ENCODE measurements around the gene PAPLN.

DNA sequence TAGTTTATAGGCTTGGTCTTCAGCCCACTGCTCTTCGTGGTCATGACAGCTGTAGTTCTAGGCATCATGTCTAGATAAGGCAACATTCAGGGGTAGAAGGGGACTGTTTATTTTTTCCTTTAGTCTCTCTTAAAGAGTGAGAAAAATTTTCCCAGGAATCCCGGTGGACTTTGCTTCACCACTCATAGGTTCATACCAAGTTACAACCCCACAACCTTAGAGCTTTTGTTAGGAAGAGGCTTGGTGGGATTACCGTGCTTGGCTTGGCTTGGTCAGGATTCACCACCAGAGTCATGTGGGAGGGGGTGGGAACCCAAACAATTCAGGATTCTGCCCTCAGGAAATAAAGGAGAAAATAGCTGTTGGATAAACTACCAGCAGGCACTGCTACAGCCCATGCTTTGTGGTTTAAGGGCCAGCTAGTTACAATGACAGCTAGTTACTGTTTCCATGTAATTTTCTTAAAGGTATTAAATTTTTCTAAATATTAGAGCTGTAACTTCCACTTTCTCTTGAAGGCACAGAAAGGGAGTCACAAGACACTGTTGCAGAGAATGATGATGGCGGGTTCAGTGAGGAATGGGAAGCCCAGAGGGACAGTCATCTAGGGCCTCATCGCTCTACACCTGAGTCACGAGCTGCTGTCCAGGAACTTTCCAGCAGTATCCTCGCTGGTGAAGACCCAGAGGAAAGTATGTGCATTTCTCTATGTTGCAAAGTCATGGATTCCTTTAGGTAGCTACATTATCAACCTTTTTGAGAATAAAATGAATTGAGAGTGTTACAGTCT lies 25.9 kb upstream of the PAPLN start:
- TF ChIP-seq, protein P1, sequence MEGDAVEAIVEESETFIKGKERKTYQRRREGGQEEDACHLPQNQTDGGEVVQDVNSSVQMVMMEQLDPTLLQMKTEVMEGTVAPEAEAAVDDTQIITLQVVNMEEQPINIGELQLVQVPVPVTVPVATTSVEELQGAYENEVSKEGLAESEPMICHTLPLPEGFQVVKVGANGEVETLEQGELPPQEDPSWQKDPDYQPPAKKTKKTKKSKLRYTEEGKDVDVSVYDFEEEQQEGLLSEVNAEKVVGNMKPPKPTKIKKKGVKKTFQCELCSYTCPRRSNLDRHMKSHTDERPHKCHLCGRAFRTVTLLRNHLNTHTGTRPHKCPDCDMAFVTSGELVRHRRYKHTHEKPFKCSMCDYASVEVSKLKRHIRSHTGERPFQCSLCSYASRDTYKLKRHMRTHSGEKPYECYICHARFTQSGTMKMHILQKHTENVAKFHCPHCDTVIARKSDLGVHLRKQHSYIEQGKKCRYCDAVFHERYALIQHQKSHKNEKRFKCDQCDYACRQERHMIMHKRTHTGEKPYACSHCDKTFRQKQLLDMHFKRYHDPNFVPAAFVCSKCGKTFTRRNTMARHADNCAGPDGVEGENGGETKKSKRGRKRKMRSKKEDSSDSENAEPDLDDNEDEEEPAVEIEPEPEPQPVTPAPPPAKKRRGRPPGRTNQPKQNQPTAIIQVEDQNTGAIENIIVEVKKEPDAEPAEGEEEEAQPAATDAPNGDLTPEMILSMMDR (conservative IDR thresholded peaks at IDR 0.05; ENCODE audit: low read depth, low read length), result no peak
- no peak for TF ChIP-seq EZH2 (IDR thresholded peaks at IDR 0.05; ENCODE audit: borderline replicate concordance, low read depth, low read length, poor library complexity, severe bottlenecking)
